ENCODE measurements around the gene ACTN1. TPM values are rescaled to one million over a fixed set of nuclear protein-coding genes. Genes with fewer than 3 reads are reported as not detected.

ACTN1 gene
- total and polyA plus RNA-seq, 2 of the 8 experiments (the other 6 are each of a cell fraction or from before 2014, with no cell fraction given) = 236 to 262 TPM

DNA sequence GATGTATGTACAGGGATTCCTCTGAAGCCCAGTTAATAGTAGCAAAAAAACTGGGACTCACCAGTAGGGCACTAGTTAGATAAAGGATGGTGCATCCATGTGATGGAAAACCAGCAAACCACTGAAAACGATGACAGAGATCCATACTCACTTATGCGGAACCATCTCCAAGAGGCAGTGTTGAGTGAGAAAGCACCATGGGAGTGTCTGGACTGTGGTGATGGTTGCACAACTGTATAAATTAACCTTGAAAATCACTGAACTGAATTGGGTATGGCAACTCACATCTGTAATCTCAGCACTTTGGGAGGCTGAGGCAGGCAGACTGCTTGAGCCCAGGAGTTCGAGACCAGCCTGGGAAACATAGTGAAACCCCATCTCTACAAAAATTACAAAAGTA lies 132.6 kb downstream of the ACTN1 start:
- ChIA-PET POLR2A (ENCODE audit: partially characterized antibody) (no interaction called here), CTCF (ENCODE audit: partially characterized antibody) (interaction anchor here (0.6 kb wide), 1 partner anchor 21 kb away, joined by 3 read pairs; no protein-coding TSS in a partner anchor)
- no peak for TF ChIP-seq KDM5A (IDR thresholded peaks at IDR 0.05; ENCODE audit: low read length)
- TF ChIP-seq CEBPB (IDR thresholded peaks at IDR 0.05; ENCODE audit: low read depth, low read length) = no peak
- no peak for TF ChIP-seq TAF1 (IDR thresholded peaks at IDR 0.05; ENCODE audit: low read depth, low read length)
- TF ChIP-seq, protein P1, sequence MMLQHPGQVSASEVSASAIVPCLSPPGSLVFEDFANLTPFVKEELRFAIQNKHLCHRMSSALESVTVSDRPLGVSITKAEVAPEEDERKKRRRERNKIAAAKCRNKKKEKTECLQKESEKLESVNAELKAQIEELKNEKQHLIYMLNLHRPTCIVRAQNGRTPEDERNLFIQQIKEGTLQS (IDR thresholded peaks at IDR 0.05; ENCODE audit: insufficient read depth, low read depth, low read length) = no peak
- TF ChIP-seq SRF (IDR thresholded peaks at IDR 0.05; ENCODE audit: low read depth, low read length) = no peak
- no peak for TF ChIP-seq CREB1 (IDR thresholded peaks at IDR 0.05)
- Histone ChIP-seq H4K20me1 (replicated peaks in 1 of 2; ENCODE audit: control insufficient read depth in 1 of 2, insufficient read depth in 2 of 2, low read length in 2 of 2) (no peaks in the 10 kb centered on the region), H3K4ac (replicated peaks; ENCODE audit: insufficient read length, low read depth, low read length) (no peak overlapping the region), H3K4me2 (ENCODE audit: insufficient read depth in 1 of 2, low read depth in 2 of 2, low read length in 2 of 2) (no peak overlapping the region), H3K36me3 (ENCODE audit: control insufficient read depth in 2 of 4, insufficient read depth in 4 of 4, low read length in 3 of 4) (no peaks in the 10 kb centered on the region), H3K56ac (replicated peaks; ENCODE audit: insufficient read length, low read depth, low read length) (no peak overlapping the region), H4K8ac (ENCODE audit: extremely low read depth, insufficient read depth, low read length) (no peak overlapping the region), H3K79me1 (ENCODE audit: low read depth, low read length) (no peaks in the 10 kb centered on the region), H3K4me3 (ENCODE audit: extremely low read depth in 1 of 4, insufficient read depth in 2 of 4, low read depth in 3 of 4, low read length in 4 of 4) (no peak overlapping the region), H3K9me3 (ENCODE audit: insufficient read depth in 2 of 2, low read depth in 1 of 2, low read length in 1 of 2) (no peaks in the 10 kb centered on the region), H3K18ac (ENCODE audit: extremely low read depth, low read length) (no peak overlapping the region), H3K79me2 (ENCODE audit: control insufficient read depth in 1 of 2, insufficient read depth in 2 of 2, low read length in 2 of 2) (no peaks in the 10 kb centered on the region), H3K14ac (ENCODE audit: insufficient read length) (no peak overlapping the region), H3K23me2 (ENCODE audit: low read depth, low read length) (peaks cover 5% of the 10 kb centered on the region; the same call in 1 of the 2 replicates), H2AFZ (ENCODE audit: low read length) (no peak overlapping the region), H2BK15ac (ENCODE audit: low read length) (no peak overlapping the region), H3K23ac (ENCODE audit: insufficient read length) (no peak overlapping the region), H2BK20ac (ENCODE audit: low read length) (no peak overlapping the region), H3K27me3 (replicated peaks in 1 of 4; ENCODE audit: control insufficient read depth in 3 of 4, extremely low read depth in 1 of 4, insufficient read depth in 3 of 4, low read length in 3 of 4) (no peaks in the 10 kb centered on the region), H2BK5ac (ENCODE audit: low read depth, low read length) (no peak overlapping the region), H2BK120ac (replicated peaks; ENCODE audit: low read depth, low read length) (no peak overlapping the region), H3K27ac (ENCODE audit: low read depth, low read length) (no peak overlapping the region), H4K5ac (ENCODE audit: insufficient read length, low read depth, low read length) (no peak overlapping the region), H2BK12ac (ENCODE audit: low read depth, low read length) (no peak overlapping the region), H3K4me1 (replicated peaks in 1 of 4; ENCODE audit: control insufficient read depth in 3 of 4, insufficient read depth in 4 of 4, low read length in 3 of 4) (peaks cover 0 to 6% (median 3%) of the 10 kb centered on the region in 4 experiments; a peak in 5 of 7 replicates), H4K91ac (replicated peaks; ENCODE audit: insufficient read length, low read length) (no peak overlapping the region), H3K9ac (replicated peaks in 1 of 4; ENCODE audit: extremely low read depth in 1 of 4, low read depth in 3 of 4, low read length in 3 of 4) (no peak overlapping the region), H2AK5ac (ENCODE audit: low read depth, low read length) (no peak overlapping the region)
- FAIRE-seq (no peak), DNase-seq (ENCODE audit: low read depth in 1 of 2, low spot score in 2 of 2) (no peak)
- WGBS, 2 experiments (ENCODE audit: extremely low coverage in 1 of 2, insufficient coverage in 1 of 2, insufficient read length in 1 of 2, insufficient replicate concordance in 2 of 2, low coverage in 1 of 2, low lambda C conversion rate in 2 of 2, missing lambda C conversion rate in 1 of 2) = 97% methylated on average over 3 of the region's 3 CpGs; no CpG with 5 or more reads in 1 of the 2 experiments

Measured in H1 (cell line).